Stimulated activated CD8-positive, alpha-beta memory T cell treated with anti-CD3 and anti-CD28 coated beads, Interleukin-12 subunit alpha, Interleukin-12 subunit beta, amount 100 ng/mL, for 24 hours (primary cell): ENCODE results near the gene CASP8AP2.
"Not testable (repeated sequence)": the region's sequence is repeated elsewhere in the genome, so short reads cannot be mapped to it uniquely, and the experiment has no call there.

Source experiments
- DNase-seq: peaks from one replicate; pipeline ENCODE4 v3.0.0-alpha.2; 2020; ENCODE audit errors: extremely low read depth

The CASP8AP2 gene

DNA sequence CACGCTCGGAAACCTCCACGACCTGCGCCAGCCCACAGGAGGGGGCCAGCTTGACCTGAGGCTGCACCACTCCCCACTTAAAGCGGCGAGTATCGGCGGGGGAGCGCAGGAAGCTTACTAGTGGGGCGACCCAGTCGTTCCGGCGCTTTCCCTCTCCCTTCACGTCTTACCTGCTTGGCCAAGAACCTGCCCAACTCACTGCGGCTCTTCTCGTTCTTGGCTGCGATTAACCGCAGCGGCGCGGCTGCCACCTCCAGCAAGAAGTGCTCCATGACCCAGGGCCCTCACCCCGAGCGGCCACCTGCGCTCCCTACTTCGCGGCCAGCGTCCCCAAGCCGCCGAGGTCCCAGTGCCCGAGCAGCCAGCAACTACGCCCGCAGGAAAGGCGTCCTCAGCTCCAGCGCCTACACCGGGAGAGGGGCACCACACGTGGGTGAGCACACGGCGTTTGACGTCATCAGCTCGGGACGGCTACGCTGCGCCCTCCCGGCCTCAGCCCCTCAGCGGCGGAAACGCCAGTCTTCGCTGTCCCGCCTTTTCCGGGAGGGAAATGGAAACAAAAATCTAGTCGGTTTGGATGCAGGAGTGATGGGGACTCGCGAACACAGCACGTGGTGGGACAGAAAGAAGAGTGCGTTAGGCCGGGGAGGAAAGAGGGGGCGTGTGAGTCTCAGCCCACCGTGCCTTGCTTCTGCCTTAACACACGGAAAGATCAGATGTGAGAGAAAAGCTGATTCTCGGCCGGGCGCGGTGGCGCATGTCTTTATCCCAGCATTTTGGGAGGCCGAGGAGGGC lies 10.1 kb upstream of the CASP8AP2 start, which contains the start of gene MDN1:
TSS of gene MDN1 (minus strand) at position 459 of the 795 bp plus-strand sequence. CDS start at position 272, 187 bp downstream.
- peak; percentile 76 for DNase-seq

DNA sequence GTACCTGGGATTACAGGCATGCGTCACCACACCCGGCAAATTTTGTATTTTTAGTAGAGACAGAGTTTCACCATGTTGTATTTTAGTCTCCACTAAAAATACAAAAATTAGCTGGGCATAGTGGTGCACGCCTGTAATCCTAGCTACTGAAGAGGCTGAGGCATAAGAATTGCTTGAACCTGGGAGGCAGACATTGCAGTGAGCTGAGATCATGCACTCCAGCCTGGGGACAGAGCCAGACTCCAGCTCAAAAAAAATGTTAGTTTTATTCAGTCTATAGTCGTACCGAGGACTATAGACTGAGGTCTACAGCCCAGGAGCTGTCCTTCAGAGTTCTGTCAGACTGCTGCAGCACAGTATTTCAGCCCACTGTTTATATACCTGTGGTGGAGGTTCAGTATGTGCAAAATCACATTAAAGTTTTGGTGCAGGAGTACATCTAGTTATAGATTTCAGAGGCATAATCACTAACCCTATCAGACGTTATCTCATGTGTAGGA lies 3.6 kb upstream of the CASP8AP2 start:
- no peak for DNase-seq

DNA sequence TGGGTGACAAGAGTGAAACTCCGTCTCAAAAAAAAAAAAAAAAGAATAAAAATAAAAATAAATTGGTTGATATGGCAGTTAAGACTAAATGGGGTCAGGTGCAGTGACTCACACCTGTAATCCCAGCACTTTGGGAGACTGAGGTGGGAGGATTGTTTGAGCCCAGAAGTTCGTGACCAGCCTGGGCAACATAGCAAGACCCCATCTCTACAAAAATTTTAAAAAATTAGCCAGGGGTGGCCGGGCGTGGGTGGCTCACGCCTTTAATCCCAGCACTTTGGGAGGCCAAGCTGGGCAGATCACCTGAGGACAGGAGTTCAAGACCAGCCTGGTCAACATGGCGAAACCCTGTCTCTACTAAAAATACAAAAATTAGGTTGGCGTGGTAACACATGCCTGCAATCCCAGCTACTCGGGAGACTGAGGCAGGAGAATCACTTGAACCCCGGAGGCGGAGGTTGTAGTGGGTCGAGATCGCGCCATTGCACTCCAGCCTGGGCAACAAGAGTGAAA lies 1.1 kb upstream of the CASP8AP2 start:
- DNase-seq = not testable (repeated sequence)

DNA sequence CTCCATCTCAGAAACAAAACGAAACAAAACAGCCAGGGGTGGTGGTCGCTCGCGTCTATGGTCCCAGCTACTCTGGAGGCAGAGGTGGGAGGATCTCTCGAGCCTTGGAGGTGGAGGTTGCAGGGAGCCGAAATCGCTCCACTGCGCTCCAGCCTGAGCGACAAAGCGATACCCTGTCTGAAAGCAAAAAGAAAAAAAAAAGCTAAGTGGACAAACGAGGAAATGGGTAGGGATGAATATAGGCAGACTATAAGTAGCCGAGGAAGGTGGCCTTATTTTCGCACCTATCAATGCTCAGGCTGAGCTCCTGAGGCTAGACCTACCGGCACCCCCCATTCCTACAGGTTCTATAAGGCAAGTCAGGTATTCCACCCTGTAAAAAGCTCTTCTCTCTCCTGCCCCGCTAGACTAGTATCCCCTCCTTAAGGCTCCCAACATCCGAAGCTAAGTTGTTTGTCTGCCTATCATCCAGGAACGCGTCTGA lies 650 bp upstream of the CASP8AP2 start:
- no peak for DNase-seq

DNA sequence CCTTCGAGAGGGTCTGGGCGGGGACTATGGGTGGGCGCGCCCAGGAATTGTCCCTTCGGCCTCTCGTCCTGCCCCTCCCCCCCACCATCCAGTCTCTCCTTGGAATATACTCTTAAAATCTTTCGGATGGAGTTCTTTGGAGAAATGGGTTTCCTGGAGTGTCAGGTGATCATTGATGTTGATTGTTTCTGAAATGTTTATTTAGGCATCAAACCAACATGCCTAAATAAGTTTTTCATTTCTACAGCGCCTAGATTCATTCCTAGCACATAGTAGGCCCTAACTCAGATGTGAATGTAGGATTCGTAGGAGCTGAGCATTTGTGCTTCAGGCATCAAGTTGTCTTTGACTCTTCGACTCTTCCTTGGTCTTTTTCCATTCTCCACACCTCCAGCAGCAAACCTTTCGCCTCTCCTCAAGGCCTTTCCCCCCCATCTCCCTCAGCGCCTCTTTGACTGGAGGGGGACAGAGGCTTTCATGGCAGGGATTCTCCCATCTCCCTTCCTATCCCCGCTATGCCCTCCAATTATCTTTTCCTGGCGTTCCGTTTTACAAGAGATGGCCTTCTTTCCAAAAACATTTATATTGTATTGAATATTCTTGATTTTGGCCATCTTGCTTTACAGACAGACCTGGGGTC lies 610 bp downstream of the CASP8AP2 start:
- no peak for DNase-seq

DNA sequence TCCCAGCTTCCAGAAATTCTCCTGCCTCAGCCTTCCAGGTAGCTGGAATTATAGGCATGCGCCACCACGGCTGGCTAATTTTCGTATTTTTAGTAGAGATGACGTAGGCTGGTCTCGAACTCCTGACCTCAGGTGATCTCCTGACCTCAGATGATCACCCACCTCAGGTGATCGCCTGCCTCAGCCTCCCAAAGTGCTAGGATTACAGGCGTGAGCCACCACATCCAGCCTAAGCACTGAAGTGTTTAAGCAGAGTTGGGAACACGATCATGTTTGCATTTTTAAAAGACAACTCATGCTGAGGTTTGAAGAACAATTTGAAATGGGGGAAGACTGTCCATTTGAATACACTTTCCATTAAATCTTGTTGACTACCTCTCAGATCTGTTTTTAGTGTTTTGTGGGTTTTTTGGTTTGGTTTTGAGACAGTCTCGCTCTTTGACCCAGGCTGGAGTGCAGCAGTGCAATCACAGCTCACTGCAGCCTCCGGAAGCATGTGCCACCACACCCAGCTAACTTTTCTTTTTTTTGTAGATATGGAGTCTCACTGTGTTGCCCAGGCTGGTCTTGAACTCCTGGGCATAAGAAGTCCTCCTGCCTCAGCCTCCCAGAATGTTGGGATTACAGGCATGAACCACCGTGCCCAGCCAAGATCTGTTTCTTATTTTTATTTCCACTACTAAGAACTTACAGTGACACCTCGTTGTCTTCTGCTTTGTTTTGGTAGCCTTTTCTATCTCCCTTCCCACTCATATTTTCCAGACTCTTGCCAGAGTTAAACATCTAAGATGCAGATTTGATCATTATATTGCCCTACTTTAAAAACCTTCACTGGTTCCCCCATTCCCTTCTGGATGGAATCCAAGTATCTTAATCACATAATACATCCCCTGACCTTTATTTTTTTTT lies 5.5 kb downstream of the CASP8AP2 start:
- no peak for DNase-seq

DNA sequence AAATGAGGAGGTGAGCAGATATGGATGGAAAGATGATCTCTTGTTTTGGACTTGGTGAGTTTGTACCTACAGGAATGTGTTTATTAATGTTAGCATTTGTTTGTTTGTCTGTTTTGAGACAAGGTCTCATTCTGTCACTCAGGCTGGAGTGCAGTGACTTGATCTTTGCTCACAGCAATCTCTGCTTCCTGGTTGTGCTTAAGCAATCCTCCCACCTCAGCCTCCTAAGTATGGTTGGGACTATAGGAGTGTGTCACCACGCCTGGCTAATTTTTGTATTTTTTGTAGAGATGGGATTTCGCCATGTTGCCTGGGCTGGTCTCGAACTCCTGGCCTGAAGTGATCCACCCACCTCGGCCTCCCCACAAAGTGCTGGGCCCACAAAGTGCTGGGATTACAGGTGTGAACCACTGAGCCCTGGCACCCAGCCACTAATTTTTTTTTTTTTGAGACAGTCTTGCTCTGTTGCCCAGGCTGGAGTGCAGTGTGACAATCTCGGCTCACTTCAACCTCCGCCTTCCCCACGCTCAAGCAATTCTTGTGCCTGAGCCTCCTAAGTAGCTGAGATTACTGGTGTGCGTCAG lies 7.1 kb downstream of the CASP8AP2 start:
- no peak for DNase-seq

DNA sequence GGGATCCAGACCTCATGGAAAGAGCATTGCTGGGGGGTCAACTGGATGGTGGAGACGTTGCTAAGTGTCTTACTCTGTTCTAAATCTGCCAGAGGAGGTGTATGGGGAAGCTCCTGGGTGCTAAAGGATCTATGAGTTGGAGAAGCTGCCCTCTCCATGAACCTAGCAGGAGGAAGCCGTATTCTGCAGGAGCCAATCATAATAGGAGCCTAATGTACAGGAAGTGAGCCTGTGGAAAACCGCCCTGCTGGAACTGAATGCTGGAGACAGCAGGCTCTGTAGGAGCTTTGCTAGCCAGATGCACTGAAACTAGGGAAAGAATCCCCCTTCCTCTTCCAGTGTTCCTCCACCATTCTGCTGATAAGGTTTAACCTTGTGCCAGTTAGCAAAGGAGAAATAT lies 10.9 kb downstream of the CASP8AP2 start:
- DNase-seq = no peak

DNA sequence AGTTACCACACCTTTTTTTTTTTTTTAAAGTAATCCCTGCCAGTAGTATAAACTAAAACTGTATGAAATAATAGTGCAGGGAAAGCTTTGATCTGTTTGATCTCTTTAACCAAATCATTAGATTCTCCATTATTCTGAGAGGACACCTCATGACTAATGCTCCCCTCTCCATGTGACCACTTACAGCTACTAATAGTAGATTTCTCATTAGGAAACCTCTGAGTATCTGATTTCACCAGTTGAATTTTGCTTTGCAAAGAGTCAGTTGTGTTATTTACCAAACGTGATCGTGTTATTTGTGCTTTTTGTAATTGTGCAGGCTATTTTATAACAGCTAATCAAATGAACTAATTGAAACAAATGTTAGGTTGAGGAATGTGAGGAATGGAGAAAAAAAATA lies 12.5 kb downstream of the CASP8AP2 start:
- DNase-seq = no peak

DNA sequence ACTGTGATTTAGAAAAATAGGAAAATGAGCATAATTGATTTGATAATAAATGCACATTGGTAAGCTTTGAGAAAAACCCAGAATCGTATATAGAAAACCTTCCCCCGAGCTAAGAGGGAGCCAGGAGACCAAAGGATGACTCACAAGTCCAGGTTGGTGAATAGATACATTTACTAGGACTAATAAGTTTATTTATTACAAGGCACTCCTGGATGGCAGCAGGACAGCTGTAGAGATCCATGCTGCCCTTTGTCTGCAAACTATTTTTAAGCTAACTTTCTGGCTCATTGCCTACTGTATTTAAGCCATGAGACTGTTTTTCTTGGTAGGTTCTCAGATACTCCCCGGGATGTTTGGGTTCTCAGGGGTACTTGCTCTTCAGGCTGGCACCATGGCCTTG lies 13.4 kb downstream of the CASP8AP2 start:
- no peak for DNase-seq

DNA sequence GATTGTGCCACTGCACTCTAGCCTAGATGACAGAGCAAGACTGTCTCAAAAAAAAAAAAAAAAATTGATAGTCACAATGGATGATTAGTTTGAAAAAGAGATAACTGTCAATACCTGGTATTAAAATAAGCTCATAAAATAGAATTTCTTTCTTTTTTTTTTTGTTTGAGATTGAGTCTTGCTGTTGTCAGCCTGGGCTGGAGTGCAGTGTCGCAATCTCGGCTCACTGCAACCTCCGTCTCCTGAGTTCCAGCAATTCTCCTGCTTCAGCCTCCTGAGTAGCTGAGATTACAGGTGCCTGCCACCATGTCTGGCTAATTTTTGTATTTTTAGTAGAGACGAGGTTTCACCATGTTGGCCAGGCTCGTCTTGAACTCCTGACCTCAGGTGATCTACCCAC lies 17.8 kb downstream of the CASP8AP2 start:
- not testable (repeated sequence) for DNase-seq

DNA sequence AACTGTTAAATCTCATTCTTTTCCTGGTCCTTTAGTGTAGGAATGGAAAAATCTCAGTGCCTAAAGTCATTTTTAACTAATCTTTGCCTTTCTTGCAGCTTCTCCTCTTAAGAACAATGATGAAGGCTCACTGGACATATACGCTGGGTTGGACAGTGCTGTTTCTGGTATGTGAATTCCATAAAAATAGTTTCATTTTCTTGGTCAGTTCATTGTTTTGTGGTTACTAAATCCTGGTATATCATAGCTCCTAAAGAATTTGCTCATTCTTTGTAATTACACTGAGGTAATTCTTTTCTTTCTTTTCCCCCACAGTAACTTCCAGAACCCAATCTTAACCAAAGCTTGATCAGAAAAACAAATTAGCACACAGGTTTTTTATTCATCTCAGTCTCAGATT lies 23.4 kb downstream of the CASP8AP2 start:
- no peak for DNase-seq

DNA sequence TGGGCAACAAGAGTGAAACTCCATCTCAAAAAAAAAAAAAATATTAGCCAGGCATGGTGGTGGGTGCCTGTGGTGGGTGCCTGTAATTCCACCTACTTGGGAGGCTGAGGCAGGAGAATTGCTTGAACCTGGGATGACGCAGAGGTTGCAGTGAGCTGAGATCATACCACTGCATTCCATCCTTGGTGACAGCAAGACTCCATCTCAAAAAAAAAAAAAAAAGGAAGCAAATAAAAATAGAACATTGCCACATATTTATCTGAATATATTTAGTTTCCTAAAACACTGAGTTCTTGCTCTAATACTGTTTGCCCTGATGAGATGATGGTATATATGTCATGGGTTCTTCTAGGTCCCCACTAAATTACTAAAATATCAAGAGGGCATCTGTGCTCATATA lies 28.4 kb downstream of the CASP8AP2 start:
- DNase-seq = no peak

DNA sequence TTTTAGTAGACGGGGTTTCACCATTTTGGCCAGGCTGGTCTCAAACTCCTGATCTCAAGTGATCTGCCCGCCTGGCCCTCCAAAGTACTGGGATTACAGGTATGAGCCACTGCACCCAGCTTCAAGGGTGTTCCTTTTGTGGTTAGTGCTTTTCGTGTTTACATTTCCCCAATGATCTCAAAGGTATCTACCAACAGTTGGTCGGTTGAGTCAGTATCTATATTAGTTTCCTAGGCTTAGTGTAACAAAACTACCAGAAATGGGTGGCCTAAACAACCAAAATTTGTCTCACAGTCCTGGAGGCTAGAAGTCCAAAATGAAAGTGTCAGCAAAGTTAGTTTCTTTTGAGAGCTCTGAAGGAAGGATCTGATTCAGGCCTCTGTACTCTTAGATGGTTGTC lies 30.1 kb downstream of the CASP8AP2 start:
- no peak for DNase-seq

DNA sequence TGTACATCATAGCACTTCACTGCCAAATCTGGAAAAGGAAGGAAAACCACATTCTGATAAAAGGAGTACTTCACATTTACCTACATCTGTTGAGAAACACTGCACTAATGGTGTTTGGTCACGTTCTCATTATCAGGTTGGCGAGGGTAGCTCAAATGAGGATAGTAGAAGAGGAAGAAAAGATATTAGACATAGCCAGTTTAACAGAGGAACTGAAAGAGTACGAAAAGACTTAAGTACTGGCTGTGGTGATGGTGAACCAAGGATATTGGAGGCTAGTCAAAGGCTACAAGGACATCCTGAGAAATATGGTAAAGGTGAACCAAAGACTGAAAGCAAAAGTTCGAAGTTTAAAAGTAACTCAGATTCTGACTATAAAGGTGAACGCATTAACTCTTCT lies 32.6 kb downstream of the CASP8AP2 start:
- no peak for DNase-seq

DNA sequence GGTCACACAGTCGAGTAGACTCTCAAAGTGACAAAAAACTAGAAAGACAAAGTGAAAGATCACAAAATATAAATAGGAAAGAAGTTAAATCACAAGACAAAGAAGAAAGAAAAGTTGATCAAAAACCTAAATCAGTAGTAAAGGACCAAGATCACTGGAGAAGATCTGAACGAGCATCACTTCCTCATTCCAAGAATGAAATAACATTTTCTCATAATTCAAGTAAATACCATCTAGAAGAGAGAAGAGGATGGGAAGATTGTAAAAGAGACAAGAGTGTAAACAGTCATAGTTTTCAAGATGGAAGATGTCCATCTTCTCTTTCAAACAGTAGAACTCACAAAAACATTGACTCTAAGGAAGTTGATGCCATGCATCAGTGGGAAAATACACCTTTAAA lies 33.0 kb downstream of the CASP8AP2 start:
- DNase-seq = no peak

DNA sequence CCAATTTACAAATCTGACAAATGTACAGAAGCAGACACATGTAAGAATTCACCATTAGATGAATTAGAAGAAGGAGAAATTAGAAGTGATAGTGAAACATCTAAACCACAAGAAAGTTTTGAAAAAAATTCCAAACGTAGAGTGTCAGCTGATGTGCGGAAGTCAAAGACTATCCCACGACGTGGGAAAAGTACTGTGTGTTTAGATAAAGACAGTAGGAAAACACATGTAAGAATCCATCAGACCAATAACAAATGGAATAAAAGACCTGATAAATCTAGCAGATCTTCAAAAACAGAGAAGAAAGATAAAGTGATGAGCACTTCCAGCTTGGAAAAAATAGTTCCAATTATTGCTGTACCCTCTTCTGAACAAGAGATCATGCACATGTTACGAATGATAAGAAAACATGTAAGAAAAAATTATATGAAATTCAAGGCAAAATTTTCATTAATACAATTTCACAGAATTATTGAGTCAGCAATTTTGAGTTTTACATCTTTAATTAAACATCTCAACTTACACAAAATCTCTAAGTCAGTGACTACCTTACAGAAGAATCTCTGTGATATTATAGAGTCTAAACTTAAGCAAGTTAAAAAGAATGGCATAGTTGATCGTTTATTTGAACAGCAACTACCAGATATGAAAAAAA lies 36.5 kb downstream of the CASP8AP2 start:
- DNase-seq = no peak

DNA sequence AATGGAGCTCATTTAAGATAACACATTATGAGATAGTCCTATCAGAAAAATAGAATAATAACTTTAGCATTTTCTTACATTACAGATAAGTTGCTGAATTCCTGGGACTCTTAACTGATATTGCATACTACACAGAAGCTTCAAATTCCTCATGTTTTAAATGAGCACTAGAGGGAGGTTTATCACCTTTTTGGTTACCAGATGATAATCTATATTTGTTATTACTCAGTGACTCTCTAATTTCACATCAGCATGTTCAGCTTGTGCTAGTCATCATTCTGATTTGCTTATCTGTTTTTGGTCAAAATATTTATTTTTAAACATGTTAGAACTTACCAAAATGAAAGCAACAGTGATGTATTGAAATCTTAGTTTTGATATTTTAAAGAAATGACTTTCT lies 44.0 kb downstream of the CASP8AP2 start:
- DNase-seq = no peak

DNA sequence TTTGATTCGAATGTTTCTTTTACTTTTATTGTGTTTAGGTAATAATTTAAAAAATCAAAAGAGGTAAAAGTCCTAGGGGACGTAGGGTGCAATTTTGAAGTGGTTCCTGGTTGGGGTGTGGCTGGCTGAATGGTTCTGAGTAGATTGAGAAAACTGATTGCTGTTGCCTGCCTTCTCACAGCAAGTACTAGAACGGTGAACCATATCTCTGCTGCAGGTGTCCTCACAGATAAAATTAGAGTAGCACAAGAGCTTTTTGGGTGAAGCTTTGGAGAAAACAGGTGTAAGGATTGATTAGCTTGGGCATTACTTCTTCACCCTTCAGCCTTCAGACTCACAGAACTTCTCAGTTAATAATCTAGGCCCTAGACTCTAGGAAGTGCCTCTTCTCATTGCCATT lies 44.8 kb downstream of the CASP8AP2 start:
- DNase-seq = no peak

DNA sequence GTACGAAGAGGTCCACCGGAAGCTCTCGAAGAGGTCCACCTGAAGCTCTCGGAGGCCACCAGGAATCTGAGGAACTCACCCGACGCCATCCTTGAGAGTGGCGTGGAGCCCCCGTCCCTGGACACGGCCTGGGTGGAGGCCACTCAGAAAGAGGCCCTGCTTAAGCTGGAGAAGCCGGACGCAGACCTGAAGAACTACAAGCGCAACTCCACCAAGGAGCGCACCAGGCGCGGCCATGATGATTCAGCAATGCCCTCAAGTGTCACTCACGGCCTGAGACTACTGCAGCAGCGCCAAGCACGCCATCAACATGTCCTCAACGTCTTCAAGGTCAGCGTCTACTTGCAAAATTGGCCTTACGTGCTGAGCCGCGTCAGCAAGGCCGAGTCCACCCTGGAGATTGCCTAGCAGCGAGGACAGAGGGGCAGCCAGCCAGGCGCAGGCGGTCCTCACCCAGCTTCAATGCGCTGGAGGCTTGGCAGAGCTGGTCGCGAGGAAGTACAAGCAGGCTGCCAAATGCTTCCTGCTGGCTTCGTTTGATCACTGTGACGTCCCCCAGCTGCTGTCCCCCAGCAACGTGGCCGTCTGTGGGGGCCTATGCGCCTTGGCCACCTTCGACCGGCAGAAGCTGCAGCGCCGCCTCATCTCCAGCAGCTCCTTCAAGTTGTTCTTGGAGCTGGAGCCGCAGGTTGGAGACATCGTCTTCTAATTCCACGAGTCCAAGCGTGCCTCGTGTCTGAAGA lies 56.9 kb downstream of the CASP8AP2 start:
- no peak for DNase-seq
